WTC11 (cell line): ENCODE data around the gene SHISAL1.

Experiments used
- ESRRA ChIP-seq: sonication (generic); formaldehyde crosslinking; IDR thresholded peaks from 2 replicates; pipeline ENCODE4 v1.8.1; 2022; ENCODE audit warnings: mild to moderate bottlenecking, missing genetic modification reagents, borderline replicate concordance
- NFYB ChIP-seq: sonication (generic); formaldehyde crosslinking; conservative IDR thresholded peaks from 2 replicates; pipeline ENCODE4 v1.8.0; 2022; ENCODE audit warnings: low read depth, missing genetic modification reagents
- OVOL2 ChIP-seq: fragments of 250-450 bp; sonication (Bioruptor Pico); IDR thresholded peaks from 2 replicates; pipeline ENCODE4 v1.9.0; 2021; ENCODE audit warnings: mild to moderate bottlenecking, borderline replicate concordance
- ZNF532 ChIP-seq: fragments of 250-450 bp; sonication (Bioruptor Pico); IDR thresholded peaks from 2 replicates; pipeline ENCODE4 v1.9.0; 2021; ENCODE audit warnings: mild to moderate bottlenecking, borderline replicate concordance
- TF ChIP-seq, protein P1 (sequence below): fragments of 200-600 bp; IDR thresholded peaks from 2 replicates; pipeline ENCODE4 v1.8.0; 2022; ENCODE audit warnings: antibody characterized with exemption

GRCh38 chr22:44269757-44270555 lies 42.8 kb downstream of the SHISAL1 start:
- TF ChIP-seq ESRRA (CRISPR knock-in tag) (no peak), OVOL2 (CRISPR knock-in tag) (no peak), ZNF532 (CRISPR knock-in tag) (no peak), NFYB (CRISPR knock-in tag) (no peak)
- TF ChIP-seq, protein P1, sequence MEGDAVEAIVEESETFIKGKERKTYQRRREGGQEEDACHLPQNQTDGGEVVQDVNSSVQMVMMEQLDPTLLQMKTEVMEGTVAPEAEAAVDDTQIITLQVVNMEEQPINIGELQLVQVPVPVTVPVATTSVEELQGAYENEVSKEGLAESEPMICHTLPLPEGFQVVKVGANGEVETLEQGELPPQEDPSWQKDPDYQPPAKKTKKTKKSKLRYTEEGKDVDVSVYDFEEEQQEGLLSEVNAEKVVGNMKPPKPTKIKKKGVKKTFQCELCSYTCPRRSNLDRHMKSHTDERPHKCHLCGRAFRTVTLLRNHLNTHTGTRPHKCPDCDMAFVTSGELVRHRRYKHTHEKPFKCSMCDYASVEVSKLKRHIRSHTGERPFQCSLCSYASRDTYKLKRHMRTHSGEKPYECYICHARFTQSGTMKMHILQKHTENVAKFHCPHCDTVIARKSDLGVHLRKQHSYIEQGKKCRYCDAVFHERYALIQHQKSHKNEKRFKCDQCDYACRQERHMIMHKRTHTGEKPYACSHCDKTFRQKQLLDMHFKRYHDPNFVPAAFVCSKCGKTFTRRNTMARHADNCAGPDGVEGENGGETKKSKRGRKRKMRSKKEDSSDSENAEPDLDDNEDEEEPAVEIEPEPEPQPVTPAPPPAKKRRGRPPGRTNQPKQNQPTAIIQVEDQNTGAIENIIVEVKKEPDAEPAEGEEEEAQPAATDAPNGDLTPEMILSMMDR = no peak
